PC-3 (cell line): ENCODE results near the gene BMP8B. TPM values are rescaled to one million over a fixed set of nuclear protein-coding genes. Genes with fewer than 3 reads are reported as not detected.

Source experiments
- ATAC-seq: fragments of 200-7000 bp; cut with Tn5 transposase; 2 replicates; pipeline ENCODE4 v1.9.1; 2020; ENCODE audit warnings: mild to moderate bottlenecking, moderate library complexity
- BruUV-seq: library from RNA; stranded (reverse); fragments of 400-500 nt; replicated peaks from 2 replicates; lab custom pipeline; 2021; lab: Mats Ljungman, UMichigan
- CTCF ChIA-PET: fragments of 300-600 bp; sonication (Branson Sonifier 250); formaldehyde crosslinking; loops from one replicate; lab custom pipeline; 2022; ENCODE audit warnings: antibody characterized with exemption; lab: Charles Lee
- POLR2A ChIA-PET: fragments of 300-600 bp; sonication (Branson Sonifier 250); formaldehyde crosslinking; loops from one replicate; lab custom pipeline; 2022; ENCODE audit warnings: antibody characterized with exemption; ENCODE audit not compliant: unreplicated experiment; lab: Charles Lee
- DNase-seq: peaks from one replicate; pipeline ENCODE4 v3.0.0-alpha.2; 2015
- H2AFZ ChIP-seq: fragments of 300-600 bp; sonication (generic); 2 replicates; pipeline ENCODE4 v1.6.0; 2016; ENCODE audit warnings: antibody characterized with exemption, low read length
- H3F3A ChIP-seq: fragments of 300-600 bp; sonication (generic); one replicate; pipeline ENCODE4 v1.6.0; 2017; ENCODE audit warnings: antibody characterized with exemption, low read length, control low read depth, mild to moderate bottlenecking; ENCODE audit not compliant: unreplicated experiment
- H3K27ac ChIP-seq: fragments of 300-600 bp; sonication (generic); 2 replicates; pipeline ENCODE4 v1.5.1; 2016; ENCODE audit warnings: mild to moderate bottlenecking, low read length
- H3K27me3 ChIP-seq: fragments of 300-600 bp; sonication (generic); 2 replicates; pipeline ENCODE4 v1.6.1; 2016; ENCODE audit warnings: low read length, mixed read lengths
- H3K36me3 ChIP-seq: fragments of 300-600 bp; sonication (generic); 2 replicates; pipeline ENCODE4 v1.6.1; 2016; ENCODE audit warnings: low read depth, mixed run types, low read length, mixed read lengths
- H3K4me1 ChIP-seq: fragments of 300-600 bp; sonication (generic); 2 replicates; pipeline ENCODE4 v1.5.1; 2016; ENCODE audit warnings: low read length; ENCODE audit not compliant: insufficient read depth
- H3K4me2 ChIP-seq: fragments of 300-600 bp; sonication (generic); 2 replicates; pipeline ENCODE4 v1.6.0; 2016; ENCODE audit warnings: low read length
- H3K4me3 ChIP-seq: fragments of 300-600 bp; sonication (generic); 2 replicates; pipeline ENCODE4 v1.5.1; 2016; ENCODE audit warnings: mild to moderate bottlenecking, low read length, mixed read lengths
- H3K79me2 ChIP-seq: fragments of 300-600 bp; sonication (generic); 2 replicates; pipeline ENCODE4 v1.6.1; 2017; ENCODE audit warnings: low read length, mixed read lengths
- H3K9ac ChIP-seq: fragments of 300-600 bp; sonication (generic); 2 replicates; pipeline ENCODE4 v1.6.0; 2016; ENCODE audit warnings: mild to moderate bottlenecking, low read length
- H3K9me2 ChIP-seq: fragments of 300-600 bp; sonication (generic); replicated peaks from 2 replicates; pipeline ENCODE4 v1.6.1; 2016; ENCODE audit warnings: mixed run types, low read length, mixed read lengths
- H3K9me3 ChIP-seq: fragments of 300-600 bp; sonication (generic); 2 replicates; pipeline ENCODE4 v1.6.1; 2016; ENCODE audit warnings: low read length, mixed read lengths
- H4K20me1 ChIP-seq: fragments of 300-600 bp; sonication (generic); 2 replicates; pipeline ENCODE4 v1.6.1; 2016; ENCODE audit warnings: low read length, mixed read lengths
- CTCF ChIP-seq: fragments of 300-600 bp; sonication (generic); conservative IDR thresholded peaks from 2 replicates; pipeline ENCODE4 v1.5.1; 2017; ENCODE audit warnings: antibody characterized with exemption, low read depth, mild to moderate bottlenecking, low read length
- EZH2 ChIP-seq: fragments of 300-600 bp; sonication (generic); IDR thresholded peaks from one replicate; pipeline ENCODE4 v1.6.1; 2017; ENCODE audit warnings: antibody characterized with exemption, mild to moderate bottlenecking, low read length; ENCODE audit not compliant: unreplicated experiment
- EZH2phosphoT487 ChIP-seq: fragments of 300-600 bp; sonication (generic); IDR thresholded peaks from 2 replicates; pipeline ENCODE4 v1.6.1; 2018; ENCODE audit warnings: mild to moderate bottlenecking, antibody characterized with exemption, low read length, borderline replicate concordance
- intact Hi-C: fragments of 100-400 bp; cut with micrococcal nuclease; formaldehyde crosslinking; loops from 2 replicates; pipeline ENCODE4 v1.9.0; 2023
- total RNA-seq: library from RNA; depleted of rRNA; stranded (reverse); fragments of >200 nt; gene quantifications from 2 replicates; pipeline ENCODE4 v1.2.3, GENCODE V29; 2014

The BMP8B gene
- total RNA-seq, 1 experiment from 2014 or later = 3.3 TPM

DNA sequence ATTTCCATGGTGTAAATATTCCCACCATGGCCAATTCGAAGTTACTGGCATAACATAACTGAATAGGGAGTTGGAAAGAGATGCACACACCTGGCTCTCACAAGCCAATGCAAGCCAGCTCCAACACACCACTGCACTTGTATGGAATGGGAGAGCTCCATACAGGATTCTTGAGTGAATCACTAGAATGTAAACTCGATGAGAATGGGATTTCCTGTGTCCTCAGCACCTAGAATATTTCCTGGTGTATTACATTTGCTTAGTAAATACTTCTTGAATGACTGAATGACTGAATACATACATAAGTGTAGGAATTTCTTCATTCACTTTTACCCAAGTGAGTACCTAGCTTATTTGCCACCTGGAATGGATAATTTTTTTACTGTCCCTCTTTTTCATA, 66.2 kb downstream of the BMP8B start:
- ChIA-PET CTCF (no interaction called here), POLR2A (interaction anchor here (0.5 to 0.6 kb wide), 2 partner anchors 53 to 153 kb away, joined by 3 read pairs; no protein-coding TSS in a partner anchor)
- no peak overlapping the region for H2AFZ ChIP-seq
- no peaks in the 10 kb centered on the region for H3F3A ChIP-seq
- DNase-seq (peak; percentile 84), ATAC-seq (peak; percentile 86)
- no peaks in the 10 kb centered on the region for H3K9me2 ChIP-seq
- no peak overlapping the region for H3K4me3 ChIP-seq
- H3K27me3 ChIP-seq = peaks cover 2% of the 10 kb centered on the region; the same call in 1 of the 2 replicates
- no peaks in the 10 kb centered on the region for H4K20me1 ChIP-seq
- H3K36me3 ChIP-seq = no peaks in the 10 kb centered on the region
- no peak overlapping the region for H3K9ac ChIP-seq
- no peak overlapping the region for H3K4me2 ChIP-seq
- H3K79me2 ChIP-seq = no peaks in the 10 kb centered on the region
- TF ChIP-seq EZH2phosphoT487 = no peak
- TF ChIP-seq EZH2 = no peak
- TF ChIP-seq CTCF = no peak
- H3K9me3 ChIP-seq = no peaks in the 10 kb centered on the region
- peaks cover 12% of the 10 kb centered on the region for H3K4me1 ChIP-seq
- no TSS peak for BruUV-seq
- H3K27ac ChIP-seq = no peak overlapping the region
- intact Hi-C loops = loop anchor here (5.0 to 10.0 kb wide), 2 partner anchors 65 to 628 kb away; no protein-coding TSS in a partner anchor

DNA sequence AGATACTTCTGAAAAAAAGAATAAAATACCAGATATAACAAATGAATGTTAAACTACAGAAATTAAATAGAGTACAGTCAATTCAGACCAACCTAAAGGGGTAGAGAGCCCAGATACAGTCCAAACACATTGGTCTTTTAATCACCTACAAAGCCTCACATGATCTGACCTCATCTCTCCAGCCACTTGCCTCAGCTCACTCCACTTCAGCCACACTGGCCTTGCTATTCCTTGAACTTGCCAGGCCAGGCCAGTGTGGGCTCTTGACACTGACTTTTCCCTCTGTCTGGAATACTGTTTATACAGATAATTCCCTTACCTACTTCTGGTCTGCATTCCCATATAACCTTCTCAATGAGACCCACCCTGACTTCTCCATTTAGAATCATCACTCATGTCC, 67.0 kb downstream of the BMP8B start:
- Histone ChIP-seq H3K4me1 (peaks cover 12% of the 10 kb centered on the region), H3K9ac (no peak overlapping the region), H3K27me3 (peaks cover 11% of the 10 kb centered on the region; the same call in 1 of the 2 replicates), H3K36me3 (no peaks in the 10 kb centered on the region), H3K79me2 (no peaks in the 10 kb centered on the region), H3K4me2 (no peak overlapping the region), H4K20me1 (no peaks in the 10 kb centered on the region), H2AFZ (no peak overlapping the region), H3K27ac (no peak overlapping the region), H3F3A (no peaks in the 10 kb centered on the region), H3K9me3 (no peaks in the 10 kb centered on the region), H3K9me2 (no peaks in the 10 kb centered on the region), H3K4me3 (no peak overlapping the region)
- intact Hi-C loops = loop anchor here (2.0 to 10.0 kb wide), 4 partner anchors 21 to 627 kb away; no protein-coding TSS in a partner anchor
- ChIA-PET POLR2A (no interaction called here), CTCF (interaction anchor here (0.5 kb wide), 1 partner anchor 261 kb away, joined by 6 read pairs; no protein-coding TSS in a partner anchor)
- ATAC-seq (no peak), DNase-seq (no peak)
- no TSS peak for BruUV-seq
- TF ChIP-seq CTCF = no peak
- no peak for TF ChIP-seq EZH2phosphoT487
- no peak for TF ChIP-seq EZH2
